ENCODE results near the gene CETN3.

Gene CETN3

GRCh38 chr5:90402521-90403255, 6.9 kb downstream of the CETN3 start:
- Histone ChIP-seq H2BK5ac (ENCODE audit: low read depth, low read length, poor library complexity, severe bottlenecking) (no peak overlapping the region), H2BK12ac (ENCODE audit: low read length in 2 of 2) (no peak overlapping the region), H3K9me3 (ENCODE audit: control insufficient read depth, low read length) (no peaks in the 10 kb centered on the region), H3K4ac (ENCODE audit: low read depth in 1 of 2, low read length in 2 of 2) (no peak overlapping the region), H2AFZ (ENCODE audit: low read depth, low read length) (no peak overlapping the region), H3K18ac (ENCODE audit: low read depth in 1 of 2, low read length in 2 of 2) (no peak overlapping the region), H3K4me1 (ENCODE audit: control insufficient read depth, insufficient read depth, low read depth, low read length) (no peaks in the 10 kb centered on the region), H3K27ac (ENCODE audit: low read length, poor library complexity, severe bottlenecking) (no peak overlapping the region), H3K79me1 (replicated peaks; ENCODE audit: low read length, poor library complexity, severe bottlenecking) (peaks cover 3% of the 10 kb centered on the region), H2BK120ac (ENCODE audit: low read depth, low read length) (no peak overlapping the region), H2AK5ac (ENCODE audit: low read length, severe bottlenecking) (no peak overlapping the region), H3K36me3 (ENCODE audit: control insufficient read depth in 1 of 2, insufficient read depth in 2 of 2, low read depth in 1 of 2, low read length in 2 of 2) (peaks cover 0 to 44% of the 10 kb centered on the region in 2 experiments), H4K8ac (ENCODE audit: low read length) (no peak overlapping the region), H3K4me3 (ENCODE audit: insufficient read depth in 1 of 2, low read depth in 1 of 2, low read length in 2 of 2) (no peak overlapping the region), H3K9ac (ENCODE audit: low read length) (no peak overlapping the region), H3K4me2 (ENCODE audit: low read length, poor library complexity, severe bottlenecking) (no peak overlapping the region), H4K91ac (ENCODE audit: low read length) (no peak overlapping the region), H3K27me3 (ENCODE audit: control insufficient read depth in 1 of 2, insufficient read depth in 1 of 2, low read length in 2 of 2) (no peaks in the 10 kb centered on the region), H3K23ac (ENCODE audit: low read length in 2 of 2) (no peak overlapping the region), H3K14ac (ENCODE audit: low read length in 2 of 2) (no peak overlapping the region), H2BK15ac (ENCODE audit: low read depth, poor library complexity, severe bottlenecking) (no peak overlapping the region)
- DNase-seq = no peak
- WGBS = 83% methylated on average over 1 of the region's 1 CpG

GRCh38 chr5:90399251-90399650, 10.3 kb downstream of the CETN3 start:
- no peak overlapping the region for H3K27ac ChIP-seq (ENCODE audit: low read length, poor library complexity, severe bottlenecking)
- H3K18ac ChIP-seq (ENCODE audit: low read depth in 1 of 2, low read length in 2 of 2) = no peak overlapping the region

GRCh38 chr5:90398726-90399125, 10.8 kb downstream of the CETN3 start:
- H3K27me3 ChIP-seq (ENCODE audit: control insufficient read depth in 1 of 2, insufficient read depth in 1 of 2, low read length in 2 of 2) = no peaks in the 10 kb centered on the region
- H2BK5ac ChIP-seq (ENCODE audit: low read depth, low read length, poor library complexity, severe bottlenecking) = no peak overlapping the region
- no peak overlapping the region for H2AK5ac ChIP-seq (ENCODE audit: low read length, severe bottlenecking)
- no peak overlapping the region for H2AFZ ChIP-seq (ENCODE audit: low read depth, low read length)
- H3K14ac ChIP-seq (ENCODE audit: low read length in 2 of 2) = no peak overlapping the region
- WGBS = 94% methylated on average over 2 of the region's 2 CpGs
- H3K36me3 ChIP-seq (ENCODE audit: control insufficient read depth in 1 of 2, insufficient read depth in 2 of 2, low read depth in 1 of 2, low read length in 2 of 2) = peaks cover 0 to 30% of the 10 kb centered on the region in 2 experiments
- H3K9me3 ChIP-seq (ENCODE audit: control insufficient read depth, low read length) = no peaks in the 10 kb centered on the region
- no peak overlapping the region for H3K4me2 ChIP-seq (ENCODE audit: low read length, poor library complexity, severe bottlenecking)
- H2BK120ac ChIP-seq (ENCODE audit: low read depth, low read length) = no peak overlapping the region
- H3K4me1 ChIP-seq (ENCODE audit: control insufficient read depth, insufficient read depth, low read depth, low read length) = no peaks in the 10 kb centered on the region
- no peak overlapping the region for H2BK15ac ChIP-seq (ENCODE audit: low read depth, poor library complexity, severe bottlenecking)
- H3K79me1 ChIP-seq (replicated peaks; ENCODE audit: low read length, poor library complexity, severe bottlenecking) = peaks cover 1% of the 10 kb centered on the region
- no peak overlapping the region for H2BK12ac ChIP-seq (ENCODE audit: low read length in 2 of 2)
- DNase-seq = no peak
- H3K4me3 ChIP-seq (ENCODE audit: insufficient read depth in 1 of 2, low read depth in 1 of 2, low read length in 2 of 2) = no peak overlapping the region
- H3K18ac ChIP-seq (ENCODE audit: low read depth in 1 of 2, low read length in 2 of 2) = no peak overlapping the region
- no peak overlapping the region for H4K91ac ChIP-seq (ENCODE audit: low read length)
- H3K4ac ChIP-seq (ENCODE audit: low read depth in 1 of 2, low read length in 2 of 2) = no peak overlapping the region
- H3K27ac ChIP-seq (ENCODE audit: low read length, poor library complexity, severe bottlenecking) = no peak overlapping the region
- no peak overlapping the region for H3K23ac ChIP-seq (ENCODE audit: low read length in 2 of 2)
- H4K8ac ChIP-seq (ENCODE audit: low read length) = no peak overlapping the region
- no peak overlapping the region for H3K9ac ChIP-seq (ENCODE audit: low read length)

More at GRCh38 chr5:90399251-90399650, 10.3 kb downstream of the CETN3 start:
- no peak overlapping the region for H4K8ac ChIP-seq (ENCODE audit: low read length)
- H2BK120ac ChIP-seq (ENCODE audit: low read depth, low read length) = no peak overlapping the region
- H3K4me3 ChIP-seq (ENCODE audit: insufficient read depth in 1 of 2, low read depth in 1 of 2, low read length in 2 of 2) = no peak overlapping the region
- peaks cover 1% of the 10 kb centered on the region for H3K79me1 ChIP-seq (replicated peaks; ENCODE audit: low read length, poor library complexity, severe bottlenecking)
- no peaks in the 10 kb centered on the region for H3K4me1 ChIP-seq (ENCODE audit: control insufficient read depth, insufficient read depth, low read depth, low read length)
- peaks cover 0 to 28% of the 10 kb centered on the region in 2 experiments for H3K36me3 ChIP-seq (ENCODE audit: control insufficient read depth in 1 of 2, insufficient read depth in 2 of 2, low read depth in 1 of 2, low read length in 2 of 2)
- H3K4me2 ChIP-seq (ENCODE audit: low read length, poor library complexity, severe bottlenecking) = no peak overlapping the region
- H3K23ac ChIP-seq (ENCODE audit: low read length in 2 of 2) = no peak overlapping the region
- no peak overlapping the region for H3K14ac ChIP-seq (ENCODE audit: low read length in 2 of 2)
- H2BK12ac ChIP-seq (ENCODE audit: low read length in 2 of 2) = no peak overlapping the region
- H2BK5ac ChIP-seq (ENCODE audit: low read depth, low read length, poor library complexity, severe bottlenecking) = no peak overlapping the region
- no peak for DNase-seq
- no peak overlapping the region for H4K91ac ChIP-seq (ENCODE audit: low read length)
- 94% methylated on average over 4 of the region's 4 CpGs for WGBS
- no peak overlapping the region for H2AK5ac ChIP-seq (ENCODE audit: low read length, severe bottlenecking)
- H3K4ac ChIP-seq (ENCODE audit: low read depth in 1 of 2, low read length in 2 of 2) = no peak overlapping the region
- no peak overlapping the region for H2BK15ac ChIP-seq (ENCODE audit: low read depth, poor library complexity, severe bottlenecking)
- H3K9me3 ChIP-seq (ENCODE audit: control insufficient read depth, low read length) = no peaks in the 10 kb centered on the region
- no peaks in the 10 kb centered on the region for H3K27me3 ChIP-seq (ENCODE audit: control insufficient read depth in 1 of 2, insufficient read depth in 1 of 2, low read length in 2 of 2)
- no peak overlapping the region for H2AFZ ChIP-seq (ENCODE audit: low read depth, low read length)
- no peak overlapping the region for H3K9ac ChIP-seq (ENCODE audit: low read length)

GRCh38 chr5:90395005-90395404, 14.6 kb downstream of the CETN3 start:
- Histone ChIP-seq H3K9ac (ENCODE audit: low read length) (no peak overlapping the region), H4K8ac (ENCODE audit: low read length) (no peak overlapping the region), H3K79me1 (replicated peaks; ENCODE audit: low read length, poor library complexity, severe bottlenecking) (no peaks in the 10 kb centered on the region), H3K4me1 (ENCODE audit: control insufficient read depth, insufficient read depth, low read depth, low read length) (no peaks in the 10 kb centered on the region), H3K4ac (ENCODE audit: low read depth in 1 of 2, low read length in 2 of 2) (no peak overlapping the region), H2BK5ac (ENCODE audit: low read depth, low read length, poor library complexity, severe bottlenecking) (no peak overlapping the region), H2BK12ac (ENCODE audit: low read length in 2 of 2) (no peak overlapping the region), H3K4me3 (ENCODE audit: insufficient read depth in 1 of 2, low read depth in 1 of 2, low read length in 2 of 2) (no peak overlapping the region), H3K14ac (ENCODE audit: low read length in 2 of 2) (no peak overlapping the region), H3K23ac (ENCODE audit: low read length in 2 of 2) (no peak overlapping the region), H2BK15ac (ENCODE audit: low read depth, poor library complexity, severe bottlenecking) (no peak overlapping the region), H2AFZ (ENCODE audit: low read depth, low read length) (no peak overlapping the region), H3K27ac (ENCODE audit: low read length, poor library complexity, severe bottlenecking) (no peak overlapping the region), H4K91ac (ENCODE audit: low read length) (no peak overlapping the region), H3K4me2 (ENCODE audit: low read length, poor library complexity, severe bottlenecking) (no peak overlapping the region), H3K36me3 (ENCODE audit: control insufficient read depth in 1 of 2, insufficient read depth in 2 of 2, low read depth in 1 of 2, low read length in 2 of 2) (peaks cover 0 to 31% of the 10 kb centered on the region in 2 experiments), H2BK120ac (ENCODE audit: low read depth, low read length) (no peak overlapping the region), H3K27me3 (ENCODE audit: control insufficient read depth in 1 of 2, insufficient read depth in 1 of 2, low read length in 2 of 2) (no peaks in the 10 kb centered on the region), H3K18ac (ENCODE audit: low read depth in 1 of 2, low read length in 2 of 2) (no peak overlapping the region), H3K9me3 (ENCODE audit: control insufficient read depth, low read length) (no peaks in the 10 kb centered on the region), H2AK5ac (ENCODE audit: low read length, severe bottlenecking) (no peak overlapping the region)
- no peak for DNase-seq
- no CpG with 5 or more reads among the region's 2 CpGs for WGBS
